Stomach (tissue), 4 donors: ENCODE data around the gene UGT1A5.

Experiments
- EP300 ChIP-seq: sonication (generic); formaldehyde crosslinking; IDR thresholded peaks from one replicate; pipeline ENCODE4 v1.6.1; 2017; ENCODE audit warnings: antibody characterized with exemption
- POLR2A ChIP-seq, 4 donors: fragments of 450-650 bp; IDR thresholded peaks; one replicate each; pipeline ENCODE4 v1.6.1; 2016; ENCODE audit warnings: antibody characterized with exemption in 4 of 4, control low read depth in 2 of 4, mild to moderate bottlenecking in 1 of 4, moderate library complexity in 1 of 4
- POLR2AphosphoS5 ChIP-seq, 3 donors: sonication (generic); formaldehyde crosslinking; IDR thresholded peaks; one replicate each; pipeline ENCODE4 v1.6.1; 2016; ENCODE audit warnings: antibody characterized with exemption in 3 of 3
- TF ChIP-seq, protein P1 (sequence below), 7 experiments: fragments of 450-650 bp in 4 of 7; fragments of 200-600 bp in 3 of 7; sonication (generic) in 3 of 7; IDR thresholded peaks; one replicate each; pipeline ENCODE4 v1.5.1; 2016 to 2019; ENCODE audit warnings: antibody characterized with exemption in 7 of 7, control low read depth in 2 of 7, mild to moderate bottlenecking in 1 of 7

GRCh38 chr2:233768076-233768475, 55.4 kb downstream of the UGT1A5 start:
- TF ChIP-seq, protein P1, sequence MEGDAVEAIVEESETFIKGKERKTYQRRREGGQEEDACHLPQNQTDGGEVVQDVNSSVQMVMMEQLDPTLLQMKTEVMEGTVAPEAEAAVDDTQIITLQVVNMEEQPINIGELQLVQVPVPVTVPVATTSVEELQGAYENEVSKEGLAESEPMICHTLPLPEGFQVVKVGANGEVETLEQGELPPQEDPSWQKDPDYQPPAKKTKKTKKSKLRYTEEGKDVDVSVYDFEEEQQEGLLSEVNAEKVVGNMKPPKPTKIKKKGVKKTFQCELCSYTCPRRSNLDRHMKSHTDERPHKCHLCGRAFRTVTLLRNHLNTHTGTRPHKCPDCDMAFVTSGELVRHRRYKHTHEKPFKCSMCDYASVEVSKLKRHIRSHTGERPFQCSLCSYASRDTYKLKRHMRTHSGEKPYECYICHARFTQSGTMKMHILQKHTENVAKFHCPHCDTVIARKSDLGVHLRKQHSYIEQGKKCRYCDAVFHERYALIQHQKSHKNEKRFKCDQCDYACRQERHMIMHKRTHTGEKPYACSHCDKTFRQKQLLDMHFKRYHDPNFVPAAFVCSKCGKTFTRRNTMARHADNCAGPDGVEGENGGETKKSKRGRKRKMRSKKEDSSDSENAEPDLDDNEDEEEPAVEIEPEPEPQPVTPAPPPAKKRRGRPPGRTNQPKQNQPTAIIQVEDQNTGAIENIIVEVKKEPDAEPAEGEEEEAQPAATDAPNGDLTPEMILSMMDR (IDR thresholded peaks at IDR 0.05): no peak
- TF ChIP-seq EP300 (no peak), POLR2A (IDR thresholded peaks at IDR 0.05) (no peak), POLR2AphosphoS5 (IDR thresholded peaks at IDR 0.05) (no peak)
